GM12878 (cell line): ENCODE data around the gene SYTL2. TPM values are rescaled to one million over a fixed set of nuclear protein-coding genes. Genes with fewer than 3 reads are reported as not detected.

Experiments
- BHLHE40 ChIP-seq, 2 experiments: fragments of 450-650 bp in 1 of 2; IDR thresholded peaks; 2 replicates each; pipeline ENCODE4 v1.6.1; 2011 to 2017; ENCODE audit warnings: low read depth in 2 of 2, borderline replicate concordance in 1 of 2, improper control_type of control experiment in 1 of 2, low read length in 1 of 2, mild to moderate bottlenecking in 1 of 2
- CUX1 ChIP-seq: IDR thresholded peaks from 2 replicates; pipeline ENCODE4 v1.6.1; 2012; ENCODE audit warnings: improper control_type of control experiment, low read depth, low read length; ENCODE audit not compliant: insufficient replicate concordance
- ETV6 ChIP-seq, 2 experiments: fragments of 450-650 bp in 1 of 2; IDR thresholded peaks in 1 of 2; conservative IDR thresholded peaks in 1 of 2; 2 replicates each; pipeline ENCODE4 v1.6.1; 2014; ENCODE audit warnings: antibody characterized with exemption in 1 of 2, borderline replicate concordance in 1 of 2, low read depth in 1 of 2, mild to moderate bottlenecking in 1 of 2, moderate library complexity in 1 of 2
- GABPA ChIP-seq: IDR thresholded peaks from 2 replicates; pipeline ENCODE4 v1.6.1; 2014; ENCODE audit warnings: antibody characterized with exemption, low read depth, mild to moderate bottlenecking, inconsistent platforms
- HCFC1 ChIP-seq: fragments of 150-350 bp; IDR thresholded peaks from 2 replicates; pipeline ENCODE4 v1.6.1; 2014; ENCODE audit warnings: low read length
- RUNX3 ChIP-seq: IDR thresholded peaks from 2 replicates; pipeline ENCODE4 v1.6.1; 2012; ENCODE audit warnings: low read length, inconsistent platforms
- SMARCA5 ChIP-seq: fragments of 450-650 bp; IDR thresholded peaks from 2 replicates; pipeline ENCODE4 v1.6.1; 2017; ENCODE audit warnings: mild to moderate bottlenecking
- polyA plus RNA-seq, 11 experiments: library from polyadenylated mRNA; depleted of rRNA in 4 of 11; unstranded in 6 of 11; stranded (reverse) in 5 of 11; fragments of >200 nt; fragmentation: Nextera tagmentation in 4 of 11; fragmentation: Illumina TruSeq in 1 of 11; extraction: Ambion mirVana in 4 of 11; extraction: Trizol in 1 of 11; gene quantifications; 1 replicate in 1 of 11; 2 replicates in 10 of 11; pipeline versions ENCODE4 v1.2.1 to v1.2.3, GENCODE V29; 2011 to 2016; ENCODE audit warnings: inconsistent platforms in 2 of 11, missing spikeins in 2 of 11, low read depth in 1 of 11
- total RNA-seq, 4 experiments: library from RNA; depleted of rRNA in 3 of 4; stranded (reverse); fragments of >200 nt in 3 of 4; fragmentation: Illumina TruSeq in 1 of 4; extraction: Trizol in 1 of 4; gene quantifications; 2 replicates each; pipeline versions ENCODE4 v1.2.1 to v1.2.3, GENCODE V29; 2013 to 2021

The SYTL2 gene
- total and polyA plus RNA-seq, 10 of the 15 experiments (the other 5 are each of a cell fraction or from before 2014, with no cell fraction given): 0.02 to 1.4 (median 0.31) TPM; not detected in 2

DNA sequence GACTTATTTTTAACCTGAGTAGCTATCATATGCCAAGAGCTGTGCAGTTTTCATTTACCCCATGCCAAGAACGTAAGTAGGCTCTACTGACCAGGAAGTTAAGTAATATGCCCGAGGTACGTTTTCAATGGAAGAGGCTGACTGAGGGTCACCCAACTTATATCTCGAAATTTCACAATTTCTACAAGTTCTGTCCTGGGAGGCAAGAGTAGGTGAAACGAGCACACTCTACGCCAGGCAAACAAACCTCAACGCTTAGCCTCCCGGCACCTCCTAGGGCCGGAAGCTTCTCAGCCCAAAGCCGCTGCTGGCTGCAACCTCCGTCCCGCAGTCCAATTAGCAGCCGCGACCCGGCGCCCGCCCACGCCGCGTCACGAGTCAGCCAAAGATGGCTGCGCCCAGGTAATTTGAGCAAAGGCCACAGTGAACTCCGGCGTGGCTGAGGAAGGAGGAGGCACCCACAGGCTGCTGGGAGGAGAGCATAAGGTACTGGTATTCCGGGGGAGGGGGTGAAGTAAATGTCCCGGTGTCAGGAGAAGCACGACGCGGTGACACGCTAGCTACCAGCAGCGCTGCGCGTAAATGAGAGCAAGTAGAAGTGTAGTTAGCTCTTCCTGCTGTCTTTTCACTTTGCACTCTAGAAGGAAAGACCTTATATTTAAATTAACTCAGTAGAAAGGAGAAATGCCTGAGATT is 163.2 kb downstream of the SYTL2 start, which contains the start of gene TMEM126A (continued):
- TF ChIP-seq CUX1 (no peak), SMARCA5 (0 out of 2 replicates have a peak, but pooled peaks have one; percentile 20), BHLHE40 (IDR thresholded peaks at IDR 0.05; ENCODE audit: borderline replicate concordance in 1 of 2, low read depth in 2 of 2, low read length in 1 of 2) (peak; percentile 76 to 88; a peak in 3 of 4 replicates), RUNX3 (peak; percentile 65), GABPA (peak; percentile 79), ETV6 (conservative IDR thresholded peaks at IDR 0.05 in 1 of 2, IDR thresholded peaks at IDR 0.05 in 1 of 2; ENCODE audit: borderline replicate concordance in 1 of 2, low read depth in 1 of 2) (no peak), HCFC1 (peak; percentile 68)
